NCI-H460 (cell line): ENCODE data around the gene ATP2A2. TPM values are rescaled to one million over a fixed set of nuclear protein-coding genes. Genes with fewer than 3 reads are reported as not detected.

Experiments used
- DNase-seq: peaks from one replicate; pipeline ENCODE4 v3.0.0-alpha.2; 2016; ENCODE audit warnings: low read depth; ENCODE audit errors: extremely low read depth
- total RNA-seq: library from RNA; depleted of rRNA; stranded (reverse); fragments of >200 nt; shearing (Covaris generic); gene quantifications from 2 replicates; pipeline ENCODE4 v1.2.3, GENCODE V29; 2014

The ATP2A2 gene
- total RNA-seq, 1 experiment from 2014 or later: 150 TPM

DNA sequence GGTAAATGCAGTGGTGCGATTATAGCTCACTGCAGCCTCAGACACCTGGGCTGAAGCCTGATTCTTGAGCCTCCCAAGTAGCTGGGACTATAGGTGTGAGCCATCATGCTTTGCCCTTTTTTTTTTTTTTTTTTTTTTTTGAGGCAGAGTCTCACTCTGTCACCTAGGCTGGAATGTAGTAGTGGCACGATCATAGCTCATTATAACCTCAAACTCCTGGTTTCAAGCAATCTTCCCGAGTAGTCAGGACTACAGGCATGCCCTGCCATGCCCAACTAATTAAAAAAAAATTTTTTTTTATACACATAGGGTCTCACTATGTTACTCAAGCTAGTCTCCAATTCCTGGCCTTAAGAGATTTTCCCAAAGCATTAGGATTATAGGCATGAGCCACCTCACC, 6.9 kb downstream of the ATP2A2 start:
- no peak for DNase-seq

DNA sequence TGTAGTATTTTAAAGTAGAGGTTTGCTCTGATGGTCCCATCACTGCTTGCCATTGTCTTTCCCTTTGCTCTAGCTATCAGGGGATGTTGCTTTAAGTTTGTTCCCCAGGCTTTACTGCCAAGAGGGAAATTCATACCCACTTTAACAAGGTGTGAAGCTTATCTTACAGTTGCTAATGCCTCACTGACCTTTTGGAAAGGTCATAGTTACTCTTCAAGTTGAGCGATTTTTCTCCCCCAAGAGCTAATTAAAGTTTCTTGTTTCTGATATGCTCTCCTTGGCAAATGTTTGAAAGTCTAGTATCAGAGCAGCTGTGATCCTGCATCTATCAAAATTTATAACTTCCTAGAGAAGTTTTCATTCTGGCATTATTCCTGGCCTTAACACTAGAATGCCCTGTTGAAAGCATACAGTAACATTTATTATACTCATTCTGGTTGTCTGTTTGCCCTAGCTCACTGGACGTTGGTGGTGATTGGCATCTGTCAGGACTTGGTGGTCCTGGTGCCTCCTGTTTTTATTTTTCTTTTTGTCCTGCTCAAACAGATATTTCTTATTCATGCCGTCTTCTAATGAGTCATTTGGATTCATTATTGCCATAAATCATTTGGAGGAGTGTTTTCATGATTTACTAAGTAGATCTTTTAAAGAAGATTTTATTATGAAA, 8.1 kb downstream of the ATP2A2 start:
- DNase-seq: no peak

DNA sequence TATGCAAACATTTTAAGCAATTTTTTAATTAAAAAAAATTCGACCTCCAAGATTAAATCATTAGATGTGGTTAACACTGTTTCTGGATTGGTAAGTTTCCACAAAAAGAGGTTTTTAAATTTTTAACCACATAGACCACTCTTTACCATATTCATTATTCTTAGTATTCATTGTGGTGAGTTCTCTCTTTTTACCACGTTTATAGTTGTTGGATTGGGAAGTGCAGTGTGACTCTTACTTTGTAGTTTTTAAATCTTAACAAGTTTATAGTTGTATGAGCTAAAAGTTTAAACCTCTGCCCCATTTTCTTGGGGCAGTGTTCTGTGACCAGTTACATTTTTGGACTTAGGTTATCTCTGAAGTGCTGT, 8.6 kb downstream of the ATP2A2 start:
- DNase-seq: no peak

DNA sequence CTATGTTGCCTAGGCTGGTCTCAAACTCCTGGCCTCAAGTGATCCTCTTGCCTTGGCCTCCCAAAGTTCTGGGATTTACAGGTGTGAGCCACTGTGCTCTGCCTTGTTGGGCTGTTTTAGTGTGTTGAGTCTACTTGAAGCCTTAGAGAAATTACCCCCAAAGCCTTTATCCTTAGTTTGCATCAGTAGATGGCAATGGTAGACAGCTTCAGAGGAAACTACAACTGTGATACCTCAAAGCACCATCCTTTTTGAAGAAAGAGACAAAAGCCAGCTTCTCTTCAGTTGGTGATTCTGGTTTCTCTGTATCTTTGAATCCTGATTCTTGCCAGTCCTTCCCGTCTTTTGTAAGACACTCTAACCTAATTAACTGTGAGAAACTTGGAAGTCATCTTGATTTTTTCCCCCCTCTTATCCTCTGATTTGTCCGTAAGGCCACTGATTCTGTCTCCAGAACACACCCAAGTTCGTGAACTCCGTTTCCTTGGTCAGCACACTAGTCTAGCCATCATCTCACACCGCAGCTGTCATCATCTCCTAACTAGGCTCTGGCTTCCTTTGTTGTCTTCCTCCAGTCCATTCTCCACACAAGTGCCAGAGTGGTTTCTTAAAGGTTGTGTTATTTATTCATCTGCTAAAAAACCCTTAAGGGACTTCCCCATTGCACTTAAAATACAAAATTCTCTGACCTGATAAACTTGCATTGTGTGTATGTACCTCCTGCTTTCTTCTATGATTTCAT, 20.2 kb downstream of the ATP2A2 start:
- no peak for DNase-seq

DNA sequence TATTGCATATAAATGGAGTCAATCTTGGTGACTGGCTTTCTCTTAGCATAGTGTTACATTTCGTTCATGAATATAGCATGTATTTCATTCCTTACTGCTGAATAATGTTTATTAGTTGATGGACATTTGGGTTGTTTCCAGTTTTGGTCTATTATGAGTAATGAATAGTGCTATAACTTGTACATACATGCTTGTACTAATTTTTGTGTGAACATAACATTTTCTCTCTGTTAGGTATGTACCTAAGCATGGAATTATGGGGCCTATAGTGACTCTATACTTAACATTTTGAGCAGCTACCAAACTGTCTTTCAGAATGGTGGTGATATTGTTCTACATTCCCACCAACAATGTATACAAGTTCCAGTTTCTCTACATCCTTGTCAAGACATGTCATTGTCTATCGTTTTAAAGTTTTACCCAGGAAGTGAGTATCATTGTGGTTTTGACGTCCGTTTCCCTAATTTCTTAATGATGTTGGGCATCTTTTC, 23.1 kb downstream of the ATP2A2 start:
- no peak for DNase-seq

DNA sequence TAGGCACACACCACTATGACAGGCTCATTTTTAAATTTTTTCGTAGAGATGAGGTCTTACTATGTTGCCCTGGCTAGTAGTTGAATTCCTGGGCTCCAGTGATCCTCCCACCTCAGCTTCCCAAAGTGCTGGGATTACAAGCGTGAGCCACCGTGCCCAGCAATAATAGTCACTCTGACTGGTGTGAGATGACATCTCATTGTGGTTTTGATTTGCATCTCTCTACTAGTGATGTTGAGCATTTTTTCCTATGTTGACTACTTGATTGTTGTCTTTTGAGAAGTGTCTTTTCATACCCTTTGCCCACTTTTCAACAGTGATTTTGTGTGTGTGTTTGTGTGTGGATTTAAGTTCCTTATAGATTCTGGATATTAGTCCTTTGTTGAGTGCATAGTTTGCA, 26.3 kb downstream of the ATP2A2 start:
- no peak for DNase-seq

DNA sequence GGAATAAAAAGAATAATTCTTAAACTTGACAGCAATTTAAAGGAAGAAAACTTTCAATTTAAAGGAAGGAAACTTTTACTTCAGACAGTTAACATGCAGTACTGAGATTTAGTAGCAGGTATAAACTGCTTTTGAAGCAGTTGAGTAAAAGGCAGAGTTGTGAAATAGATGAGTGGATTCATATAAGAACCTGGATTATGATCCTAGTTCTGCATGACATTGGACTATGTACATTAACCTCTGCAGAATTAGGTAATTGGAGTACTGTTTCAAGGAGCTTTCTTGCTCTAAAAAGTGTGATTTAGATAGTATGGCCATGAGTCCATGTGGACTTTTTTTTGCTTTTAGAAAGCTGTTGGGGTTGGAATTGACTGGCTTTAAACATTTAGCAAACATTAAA, 29.7 kb downstream of the ATP2A2 start:
- no peak for DNase-seq

DNA sequence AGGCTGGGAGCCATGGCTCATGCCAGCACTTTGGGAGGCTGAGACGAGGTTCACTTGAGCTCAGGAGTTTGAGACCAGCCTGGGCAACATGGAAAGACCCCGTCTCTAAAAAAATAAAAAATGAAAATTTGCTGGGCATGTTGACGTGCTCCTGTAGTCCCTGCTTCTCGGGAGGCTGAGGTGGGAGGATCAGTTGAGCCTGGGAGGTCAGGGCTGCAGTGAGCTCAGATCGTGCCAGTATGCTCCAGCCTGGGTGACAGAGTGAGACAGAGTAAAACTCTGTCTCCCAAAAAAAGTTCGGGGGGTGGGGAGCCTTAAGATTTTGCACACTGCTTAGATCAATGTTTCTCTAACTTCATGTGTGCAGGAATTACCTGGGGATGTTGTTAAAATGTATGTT, 30.9 kb downstream of the ATP2A2 start:
- DNase-seq: no peak

DNA sequence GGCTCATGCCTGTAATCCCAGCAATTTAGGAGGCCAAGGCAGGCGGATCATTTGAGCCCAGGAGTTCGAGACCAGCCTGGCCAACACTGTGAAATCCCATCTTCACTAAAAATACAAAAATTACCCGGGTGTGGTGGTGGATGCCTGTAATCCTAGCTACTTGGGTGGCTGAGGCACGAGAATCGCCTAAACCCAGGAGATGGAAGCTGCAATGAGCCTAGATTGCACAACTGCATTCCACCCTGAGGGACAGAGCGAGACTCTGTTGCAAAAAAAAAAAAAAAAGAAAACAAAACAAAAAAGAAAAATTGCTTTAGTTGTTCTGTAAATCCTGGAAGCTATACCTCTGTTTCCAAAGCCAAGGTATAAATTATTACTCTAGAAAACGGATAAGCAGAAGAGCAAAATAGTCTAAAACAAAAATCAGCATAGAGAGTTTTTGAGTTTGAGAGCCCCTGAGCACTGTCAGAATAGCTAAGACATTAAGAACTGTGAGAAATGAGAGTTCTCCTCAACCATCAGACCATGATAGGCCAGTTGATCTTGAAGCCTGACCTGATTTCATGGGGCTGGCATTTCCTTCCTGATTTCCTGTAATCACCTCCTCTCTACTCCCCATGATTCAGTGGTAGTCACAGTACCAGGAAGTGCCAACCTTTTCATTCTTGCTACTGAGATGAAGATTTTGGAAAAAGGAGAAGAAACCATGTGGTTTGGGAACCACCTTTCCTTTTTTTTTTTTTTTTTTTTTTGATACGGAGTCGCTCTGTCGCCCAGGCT, 31.7 kb downstream of the ATP2A2 start:
- DNase-seq: no peak

DNA sequence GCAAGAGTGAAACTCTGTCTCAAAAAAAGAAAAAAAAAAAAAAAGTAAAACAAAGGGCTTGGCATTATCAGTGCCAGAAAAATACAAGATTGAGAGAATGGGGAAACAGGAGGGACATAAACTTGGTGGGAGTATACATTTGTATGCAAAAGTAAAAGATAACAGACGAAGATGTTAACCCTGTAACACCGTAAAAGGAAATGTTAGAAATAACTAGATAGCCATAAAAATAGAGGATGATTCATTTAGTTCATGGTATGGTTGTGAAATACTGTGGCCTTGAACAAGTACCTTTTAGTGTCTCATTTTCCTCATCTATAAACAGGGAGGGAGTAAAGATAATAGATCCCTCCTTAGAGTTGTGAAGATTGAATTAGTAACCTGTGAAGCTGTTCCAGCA, 33.3 kb downstream of the ATP2A2 start:
- no peak for DNase-seq

DNA sequence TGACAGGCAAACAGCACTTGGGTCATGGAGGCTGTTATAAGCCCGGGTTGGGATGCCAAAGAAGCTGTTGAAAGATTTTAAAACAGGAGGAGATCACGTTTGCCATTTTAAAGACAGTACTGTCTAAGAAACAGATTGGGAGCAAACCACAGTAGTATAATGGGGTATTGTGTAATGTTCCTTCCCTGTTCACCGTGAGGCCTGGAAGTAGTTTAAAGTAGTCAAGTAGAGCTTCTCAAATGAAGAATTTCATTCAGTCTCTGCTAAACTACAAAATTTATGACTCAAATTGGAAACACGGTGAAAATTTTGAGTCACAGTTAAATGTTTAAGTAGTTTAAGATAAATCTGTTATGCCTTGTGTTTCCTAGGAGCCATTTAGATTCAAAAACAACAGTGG, 35.8 kb downstream of the ATP2A2 start:
- no peak for DNase-seq

DNA sequence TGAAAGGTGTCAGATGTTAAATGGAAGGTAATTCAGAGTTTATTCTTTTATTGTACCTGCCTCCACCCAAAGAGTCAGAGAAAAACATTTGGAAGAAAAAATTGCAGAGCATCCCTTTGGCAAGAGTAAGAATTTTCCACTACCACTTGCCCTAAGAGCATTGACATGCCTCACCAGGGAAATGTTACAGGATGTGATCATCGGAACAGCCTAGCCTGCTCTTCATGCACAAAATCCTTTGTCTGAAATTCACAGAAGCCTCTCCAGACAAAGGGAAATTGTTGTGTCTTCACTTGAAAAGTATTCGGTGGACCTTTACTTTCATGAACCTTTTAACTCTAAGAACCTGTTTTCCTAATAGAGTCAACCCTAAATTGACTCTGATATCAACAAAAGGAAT, 36.9 kb downstream of the ATP2A2 start:
- no peak for DNase-seq

DNA sequence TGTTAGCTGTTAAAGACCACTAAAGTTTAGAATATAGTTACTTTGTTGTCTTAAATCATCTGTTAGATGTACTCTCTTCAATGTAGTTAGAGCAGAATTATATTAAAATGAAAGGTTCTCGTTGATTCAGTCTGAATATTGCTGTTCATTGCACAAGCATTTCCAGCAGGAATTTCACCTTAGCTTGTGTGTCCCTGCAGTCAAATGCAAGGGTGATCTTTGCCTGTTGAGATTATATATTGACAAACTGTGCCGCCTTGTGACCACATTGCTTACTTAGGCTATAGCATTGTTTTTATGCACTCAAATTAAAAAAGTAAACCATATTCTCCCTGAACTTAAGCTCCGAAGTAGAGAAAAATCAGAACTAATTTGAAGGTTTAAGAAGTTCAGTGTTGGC, 39.5 kb downstream of the ATP2A2 start:
- no peak for DNase-seq

DNA sequence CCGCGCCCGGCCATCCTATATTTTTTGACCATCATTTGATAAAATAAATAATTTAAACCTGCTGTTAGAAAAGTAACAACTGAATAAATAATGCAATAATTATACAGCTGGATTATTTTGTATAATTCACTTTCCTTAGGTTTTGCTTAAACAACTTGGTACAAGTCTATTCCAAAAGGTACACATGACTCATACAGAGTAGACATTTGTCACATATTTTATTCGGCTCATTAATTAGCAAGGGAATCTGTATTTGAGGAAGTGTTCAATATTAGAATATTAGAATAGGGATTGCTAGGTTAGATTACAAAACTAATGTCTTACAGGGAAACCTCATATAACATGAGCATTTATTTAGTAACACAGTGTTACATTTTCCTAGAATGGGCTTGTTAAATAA, 48.7 kb downstream of the ATP2A2 start:
- DNase-seq: no peak

DNA sequence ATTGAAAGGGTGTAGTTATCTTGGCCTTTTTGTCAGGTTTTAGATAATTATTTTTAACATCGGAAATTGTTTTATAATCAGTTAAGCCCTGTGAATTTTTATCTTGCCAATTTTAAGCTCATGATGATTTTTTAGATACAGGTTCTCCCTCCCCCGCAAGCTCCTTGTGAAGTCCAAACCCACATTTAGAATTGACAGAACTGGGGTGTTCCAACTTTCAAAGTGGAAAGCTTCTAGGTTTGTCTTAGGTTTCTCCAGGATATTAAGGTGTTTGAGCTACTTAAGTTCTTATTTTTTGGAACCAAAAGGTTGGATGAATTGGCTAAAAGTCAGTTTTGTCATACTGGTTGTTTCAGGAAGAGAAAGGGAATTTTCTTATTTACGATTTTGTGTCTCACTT, 49.1 kb downstream of the ATP2A2 start:
- no peak for DNase-seq

DNA sequence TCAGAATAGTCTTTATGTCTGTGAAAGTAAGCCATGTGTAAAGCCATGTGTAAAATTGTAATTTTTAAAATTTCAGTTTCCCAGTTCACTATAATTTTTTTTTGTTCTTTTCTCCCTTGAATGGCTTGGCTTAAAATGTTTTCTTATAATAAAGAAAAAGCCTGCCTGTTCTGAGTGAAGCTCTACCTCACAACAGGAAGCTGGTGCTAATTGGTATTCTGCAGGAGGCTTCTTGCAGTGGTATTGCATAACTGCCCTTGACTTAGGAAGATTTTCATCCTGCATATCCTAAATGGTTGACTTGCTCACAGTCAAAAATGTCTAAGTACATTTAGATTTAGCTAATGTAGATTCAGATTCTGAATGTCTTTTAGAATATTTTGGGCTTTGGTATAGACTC, 49.5 kb downstream of the ATP2A2 start:
- peak; percentile 19 for DNase-seq

DNA sequence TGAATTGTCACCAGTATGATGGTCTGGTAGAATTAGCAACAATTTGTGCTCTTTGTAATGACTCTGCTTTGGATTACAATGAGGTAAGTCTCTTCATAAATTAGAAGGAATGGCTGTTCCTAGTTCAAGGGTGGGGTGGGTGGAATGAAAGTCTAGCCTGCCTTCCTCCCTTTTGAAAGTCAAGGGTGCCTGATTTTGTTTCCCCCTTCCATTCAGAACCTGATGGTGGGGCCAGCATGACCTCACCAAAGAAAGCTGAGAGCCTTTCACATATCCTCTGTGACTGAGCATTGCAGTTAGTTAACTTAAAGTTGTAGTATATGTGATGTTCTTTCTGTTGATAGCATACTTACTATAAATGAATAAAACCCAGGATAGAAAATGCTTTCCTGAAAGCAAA, 52.2 kb downstream of the ATP2A2 start:
- DNase-seq: no peak

DNA sequence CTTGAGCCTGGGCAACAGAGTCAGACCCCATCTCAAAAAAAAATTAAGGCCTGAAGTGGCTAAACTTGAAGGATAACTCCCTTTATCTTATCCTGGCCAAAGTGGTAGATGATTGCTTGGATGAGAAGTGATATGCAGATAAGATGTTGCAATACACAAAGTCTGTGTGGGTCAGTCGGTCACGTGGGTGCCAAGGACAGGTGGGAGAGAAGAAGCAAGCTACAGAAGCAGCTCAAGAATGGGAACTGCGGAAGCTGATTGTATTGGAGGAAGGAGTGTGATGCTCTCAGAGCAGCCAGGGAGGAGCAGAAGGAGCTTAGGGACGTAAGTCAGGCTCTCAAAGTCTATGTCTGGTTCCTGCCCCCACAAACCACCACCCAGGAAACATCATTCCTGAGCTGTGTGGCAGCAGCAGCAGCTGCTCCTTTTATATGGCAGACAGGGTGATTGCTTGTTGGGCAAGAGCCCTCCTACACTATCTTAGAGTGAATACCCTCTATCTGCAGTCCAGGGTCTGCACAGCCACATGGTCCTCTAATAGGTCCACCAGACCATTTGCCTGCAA, 54.5 kb downstream of the ATP2A2 start:
- DNase-seq: no peak

DNA sequence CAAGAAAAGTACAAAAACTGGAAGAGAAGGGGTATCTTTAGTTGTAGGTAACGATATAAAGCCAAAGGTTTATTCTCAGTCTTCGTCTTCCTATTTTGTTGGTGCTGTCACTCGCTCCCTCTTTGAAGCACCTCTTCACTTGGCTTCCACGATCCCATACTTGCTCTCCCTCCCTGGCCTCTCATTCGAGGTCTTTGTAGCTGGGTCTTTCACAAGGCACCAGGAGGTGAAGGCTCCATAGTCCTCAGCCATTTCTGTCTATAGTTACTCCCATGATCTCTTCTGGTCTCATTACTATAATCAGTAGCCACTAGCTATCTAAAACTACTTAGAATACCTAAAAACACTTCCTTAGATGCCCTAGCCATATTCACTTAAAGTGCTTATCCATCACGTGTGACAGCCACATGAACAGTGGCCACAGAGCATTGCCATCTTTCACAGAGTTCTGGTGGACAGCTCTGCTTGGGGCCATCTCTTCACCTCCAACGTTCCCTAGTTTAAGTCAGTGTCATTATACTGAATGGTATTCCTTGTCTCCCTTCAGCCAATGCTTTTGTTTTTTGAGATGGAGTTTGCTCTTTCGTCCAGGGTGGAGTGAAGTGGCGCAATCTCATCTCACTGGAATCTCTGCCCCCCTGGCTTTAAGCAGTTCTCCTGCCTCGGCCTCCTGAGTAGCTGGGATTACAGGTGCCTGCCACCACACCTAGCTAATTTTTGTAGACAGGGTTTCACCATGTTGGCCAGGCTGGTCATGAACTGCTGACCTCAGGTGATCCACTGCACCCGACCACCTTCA, 57.1 kb downstream of the ATP2A2 start:
- DNase-seq: no peak

DNA sequence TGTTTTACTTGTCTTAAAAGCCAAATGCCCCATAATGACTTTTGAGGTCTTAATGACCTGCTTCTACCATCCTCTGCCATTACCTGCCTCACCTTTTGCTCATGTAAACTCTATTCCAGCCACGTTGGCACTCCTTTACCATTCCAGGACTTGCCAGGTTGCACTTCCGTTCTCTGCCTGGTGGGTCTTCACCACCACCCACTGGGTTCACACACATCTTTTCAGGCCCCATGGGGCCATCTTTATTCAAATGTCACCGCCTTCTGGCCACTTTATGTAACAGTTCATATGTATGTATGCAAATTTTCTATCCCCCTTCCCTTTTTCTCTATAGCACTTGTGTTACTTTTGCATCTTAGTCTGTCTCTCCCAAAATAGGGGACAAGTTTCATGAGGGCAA, 57.7 kb downstream of the ATP2A2 start:
- no peak for DNase-seq
